HG03520 (cell line): Measurements from ENCODE around the gene DPYSL4.

Source experiments
- ATAC-seq: cut with Tn5 transposase; IDR thresholded peaks from one replicate; pipeline ENCODE4 v1.9.1; 2021; ENCODE audit warnings: mild to moderate bottlenecking, moderate library complexity; ENCODE audit not compliant: unreplicated experiment

The DPYSL4 gene

GRCh38 chr10:132175907-132176581 lies 10.7 kb upstream of the DPYSL4 start:
- ATAC-seq: no peak

- ATAC-seq: no peak
These were observed 9.9 kb upstream of the DPYSL4 start for GRCh38 chr10:132176623-132177500.

GRCh38 chr10:132178046-132178445 lies 8.7 kb upstream of the DPYSL4 start:
- ATAC-seq: no peak

GRCh38 chr10:132178672-132179545 lies 7.8 kb upstream of the DPYSL4 start:
- no peak for ATAC-seq

GRCh38 chr10:132179551-132180392 lies 7.0 kb upstream of the DPYSL4 start:
- ATAC-seq: no peak

GRCh38 chr10:132180736-132181135 lies 6.0 kb upstream of the DPYSL4 start:
- ATAC-seq: no peak

GRCh38 chr10:132181691-132182425 lies 4.9 kb upstream of the DPYSL4 start:
- ATAC-seq: no peak

- ATAC-seq: no peak
These were observed 4.2 kb upstream of the DPYSL4 start for GRCh38 chr10:132182591-132182990.

- ATAC-seq: no peak
These were observed 3.7 kb upstream of the DPYSL4 start for GRCh38 chr10:132183046-132183445.

- ATAC-seq: no peak
These were observed 1.7 kb upstream of the DPYSL4 start for GRCh38 chr10:132184816-132185593.

GRCh38 chr10:132185601-132186487 lies 904 bp upstream of the DPYSL4 start:
- ATAC-seq: no peak

GRCh38 chr10:132187430-132188138 lies 836 bp downstream of the DPYSL4 start:
- ATAC-seq: no peak

GRCh38 chr10:132188331-132188730 lies 1.6 kb downstream of the DPYSL4 start:
- ATAC-seq: no peak

GRCh38 chr10:132189016-132189415 lies 2.3 kb downstream of the DPYSL4 start:
- ATAC-seq: no peak

GRCh38 chr10:132189810-132190422 lies 3.2 kb downstream of the DPYSL4 start:
- ATAC-seq: no peak

GRCh38 chr10:132192076-132192975 lies 5.6 kb downstream of the DPYSL4 start:
- no peak for ATAC-seq
